Spleen (tissue), 11 donors: ENCODE measurements around the gene ARID5B. TPM values are rescaled to one million over a fixed set of nuclear protein-coding genes. Genes with fewer than 3 reads are reported as not detected.

Experiments used
- DNase-seq: peaks from one replicate; pipeline ENCODE4 v3.0.0-alpha.2; 2020
- H3K27ac ChIP-seq, 8 donors: fragments of 200-600 bp; sonication (generic) in 7 of 8; 1 replicate in 4 of 8; 2 replicates in 4 of 8; pipeline versions ENCODE4 v1.5.0 to v1.8.0; 2016 to 2021; ENCODE audit warnings: inconsistent platforms in 4 of 8, mild to moderate bottlenecking in 4 of 8, moderate library complexity in 1 of 8
- H3K27me3 ChIP-seq, 7 donors: fragments of 200-600 bp; sonication (generic) in 6 of 7; replicated peaks in 1 of 7; 1 replicate in 4 of 7; 2 replicates in 3 of 7; pipeline versions ENCODE4 v1.5.0 to v1.8.0; 2016 to 2021; ENCODE audit warnings: inconsistent platforms in 3 of 7, mild to moderate bottlenecking in 1 of 7
- H3K36me3 ChIP-seq, 6 donors: fragments of 200-600 bp; sonication (generic) in 5 of 6; 1 replicate in 4 of 6; 2 replicates in 2 of 6; pipeline versions ENCODE4 v1.5.0 to v1.8.0; 2016 to 2021; ENCODE audit warnings: inconsistent platforms in 2 of 6
- H3K4me1 ChIP-seq, 6 donors: fragments of 200-600 bp; sonication (generic) in 5 of 6; 1 replicate in 3 of 6; 2 replicates in 3 of 6; pipeline versions ENCODE4 v1.5.0 to v1.8.0; 2016 to 2021; ENCODE audit warnings: inconsistent platforms in 3 of 6
- H3K4me3 ChIP-seq, 8 donors: fragments of 200-600 bp; sonication (generic) in 7 of 8; 1 replicate in 4 of 8; 2 replicates in 4 of 8; pipeline versions ENCODE4 v1.5.0 to v1.8.0; 2016 to 2021; ENCODE audit warnings: inconsistent platforms in 4 of 8, mild to moderate bottlenecking in 4 of 8, moderate library complexity in 2 of 8
- H3K9me3 ChIP-seq, 8 donors: fragments of 200-600 bp; sonication (generic) in 7 of 8; 1 replicate in 4 of 8; 2 replicates in 4 of 8; pipeline versions ENCODE4 v1.5.0 to v1.8.0; 2016 to 2021; ENCODE audit warnings: inconsistent platforms in 4 of 8
- POLR2A ChIP-seq, 3 donors: fragments of 450-650 bp; IDR thresholded peaks; one replicate each; pipeline ENCODE4 v1.5.1; 2017; ENCODE audit warnings: antibody characterized with exemption in 3 of 3, mild to moderate bottlenecking in 1 of 3
- POLR2AphosphoS5 ChIP-seq, 3 donors: sonication (generic); formaldehyde crosslinking; IDR thresholded peaks; one replicate each; pipeline ENCODE4 v1.5.1; 2017; ENCODE audit warnings: antibody characterized with exemption in 3 of 3
- WGBS, 5 donors: extraction: QIAGEN DNeasy Blood & Tissue Kit in 3 of 5; methylation state at CpG; one replicate each; pipeline versions ENCODE4 v1.1.5 to v1.1.7; 2013 to 2018; 5-methylcytosine and 5-hydroxymethylcytosine counted together
- intact Hi-C: fragments of 100-400 bp; cut with DNase I; formaldehyde crosslinking; loops from one replicate; pipeline ENCODE4 v1.15.0; 2023; ENCODE audit warnings: low total_unique reads
- polyA plus RNA-seq, 3 donors: library from polyadenylated mRNA; stranded (reverse); fragments of 200-250 nt; gene quantifications; one replicate each; pipeline ENCODE4 v1.2.1, GENCODE V29; 2013
- total RNA-seq, 7 donors: library from RNA; depleted of rRNA in 3 of 7; stranded (reverse); fragments of >200 nt in 3 of 7; fragmentation: NEBNext Ultra II Directional in 4 of 7; extraction: Animal tissue kit (Norgen Biotek cat#: 25700) in 4 of 7; gene quantifications; one replicate each; pipeline versions ENCODE4 v1.1.0 to v1.2.1, GENCODE V29; 2016 to 2021
- TF ChIP-seq, protein P1 (sequence below), 11 experiments: fragments of 200-600 bp in 7 of 11; fragments of 450-650 bp in 4 of 11; sonication (generic) in 4 of 11; IDR thresholded peaks in 8 of 11; conservative IDR thresholded peaks in 3 of 11; 1 replicate in 7 of 11; 2 replicates in 4 of 11; pipeline versions ENCODE4 v1.4.0 to v1.8.0; 2016 to 2021; ENCODE audit warnings: antibody characterized with exemption in 11 of 11, inconsistent platforms in 4 of 11, mild to moderate bottlenecking in 1 of 11
- donor health status: healthy with polysubstance abuse.
- donor health status: DM: no; HTN: no; CAD: no; lungs with moderate emphysema.
- donor health status: DM: no; HTN: no; CAD: no.
- donor health status: Bipolar disorder and iron deficiency.
- donor health status: healthy.
- donor health status: DM: no; HTN: no; CAD: no.
- donor health status: DM: yes; HTN: yes; CAD: no.

ARID5B gene
- total and polyA plus RNA-seq, 10 donors, result 5.6 to 70.7 (median 46.2) TPM

DNA sequence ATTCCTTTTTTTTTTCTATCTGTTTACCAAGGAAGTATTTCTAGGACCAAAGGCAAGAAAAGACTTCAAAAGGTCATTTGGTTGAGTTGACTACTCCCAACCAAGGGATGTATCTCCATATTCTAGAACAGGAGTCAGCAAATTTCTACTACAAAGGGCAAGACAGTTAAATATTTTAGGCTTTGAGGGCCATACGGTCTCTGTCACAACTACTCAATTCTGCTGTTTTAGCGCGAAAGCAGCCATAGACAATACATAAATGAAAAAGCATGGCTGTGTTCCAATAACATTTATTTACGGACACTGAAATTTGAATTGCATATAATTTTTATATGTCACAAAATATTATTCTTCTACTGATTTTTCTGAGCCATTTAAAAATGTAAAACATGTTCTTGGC, 8.5 kb upstream of the ARID5B start:
- Histone ChIP-seq H3K27me3 (no peaks in the 10 kb centered on the region), H3K9me3 (no peaks in the 10 kb centered on the region), H3K27ac (no peak overlapping the region), H3K36me3 (no peaks in the 10 kb centered on the region), H3K4me1 (peaks cover 8 to 16% (median 13%) of the 10 kb centered on the region in 6 donors), H3K4me3 (no peak overlapping the region)
- 92 to 97% (median 96%) methylated on average over 4 of the region's 4 CpGs for WGBS, 5 donors
- no peak for DNase-seq
- TF ChIP-seq POLR2AphosphoS5 (IDR thresholded peaks at IDR 0.05), result no peak
- TF ChIP-seq, protein P1, sequence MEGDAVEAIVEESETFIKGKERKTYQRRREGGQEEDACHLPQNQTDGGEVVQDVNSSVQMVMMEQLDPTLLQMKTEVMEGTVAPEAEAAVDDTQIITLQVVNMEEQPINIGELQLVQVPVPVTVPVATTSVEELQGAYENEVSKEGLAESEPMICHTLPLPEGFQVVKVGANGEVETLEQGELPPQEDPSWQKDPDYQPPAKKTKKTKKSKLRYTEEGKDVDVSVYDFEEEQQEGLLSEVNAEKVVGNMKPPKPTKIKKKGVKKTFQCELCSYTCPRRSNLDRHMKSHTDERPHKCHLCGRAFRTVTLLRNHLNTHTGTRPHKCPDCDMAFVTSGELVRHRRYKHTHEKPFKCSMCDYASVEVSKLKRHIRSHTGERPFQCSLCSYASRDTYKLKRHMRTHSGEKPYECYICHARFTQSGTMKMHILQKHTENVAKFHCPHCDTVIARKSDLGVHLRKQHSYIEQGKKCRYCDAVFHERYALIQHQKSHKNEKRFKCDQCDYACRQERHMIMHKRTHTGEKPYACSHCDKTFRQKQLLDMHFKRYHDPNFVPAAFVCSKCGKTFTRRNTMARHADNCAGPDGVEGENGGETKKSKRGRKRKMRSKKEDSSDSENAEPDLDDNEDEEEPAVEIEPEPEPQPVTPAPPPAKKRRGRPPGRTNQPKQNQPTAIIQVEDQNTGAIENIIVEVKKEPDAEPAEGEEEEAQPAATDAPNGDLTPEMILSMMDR (IDR thresholded peaks at IDR 0.05 in 8 of 11, conservative IDR thresholded peaks at IDR 0.05 in 3 of 11), result no peak
- no peak for TF ChIP-seq POLR2A (IDR thresholded peaks at IDR 0.05)
- intact Hi-C loops, result loop anchor here (10.0 kb wide), 1 partner anchor 352 kb away; no protein-coding TSS in a partner anchor

GRCh38 chr10:61894133-61894532, 7.4 kb upstream of the ARID5B start:
- intact Hi-C loops, result loop anchor here (10.0 kb wide), 1 partner anchor 351 kb away; no protein-coding TSS in a partner anchor
- Histone ChIP-seq H3K36me3 (no peaks in the 10 kb centered on the region), H3K27ac (no peak overlapping the region), H3K9me3 (no peaks in the 10 kb centered on the region), H3K4me1 (peaks cover 18 to 28% (median 23%) of the 10 kb centered on the region in 6 donors), H3K4me3 (no peak overlapping the region), H3K27me3 (no peaks in the 10 kb centered on the region)
- 60 to 80% (median 64%) methylated on average over 4 of the region's 4 CpGs for WGBS, 5 donors
- TF ChIP-seq POLR2AphosphoS5 (IDR thresholded peaks at IDR 0.05) (no peak), POLR2A (IDR thresholded peaks at IDR 0.05) (no peak)
- TF ChIP-seq, protein P1 (IDR thresholded peaks at IDR 0.05 in 8 of 11, conservative IDR thresholded peaks at IDR 0.05 in 3 of 11), result no peak
- no peak for DNase-seq

DNA sequence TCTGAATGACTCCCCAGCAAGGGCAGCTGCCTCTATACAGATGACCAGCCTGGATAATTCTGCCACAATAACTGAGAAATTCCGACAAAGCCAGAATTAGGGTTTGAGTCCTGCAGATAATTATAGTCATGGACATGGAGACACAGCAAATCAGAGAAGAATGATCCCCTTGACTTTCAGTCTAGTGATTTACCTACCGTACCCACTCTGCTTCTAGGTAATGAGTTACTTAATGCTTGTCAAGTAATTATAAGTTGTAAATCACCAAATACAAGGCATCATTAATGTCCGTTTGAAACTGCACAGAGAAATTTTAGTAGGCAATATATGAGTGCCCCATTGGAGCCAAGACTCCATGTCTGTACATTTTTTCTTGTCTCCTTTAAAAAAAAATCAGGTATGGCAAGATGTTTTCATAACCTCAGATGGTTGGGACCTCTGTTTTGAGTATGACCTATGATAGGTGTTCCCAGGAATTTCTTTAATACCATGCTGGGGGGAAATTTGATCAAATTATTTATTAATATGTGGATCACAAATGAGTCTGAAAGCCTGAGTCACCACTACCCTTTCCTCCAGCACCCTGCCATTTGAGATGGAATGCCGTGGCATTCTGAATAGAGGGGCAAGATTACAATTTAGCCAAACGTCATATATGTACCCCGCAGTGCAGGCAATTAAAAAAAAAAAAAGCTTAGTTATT, 5.5 kb upstream of the ARID5B start:
- no peaks in the 10 kb centered on the region for H3K36me3 ChIP-seq
- intact Hi-C loops, result loop anchor here (10.0 kb wide), 1 partner anchor 349 kb away; no protein-coding TSS in a partner anchor
- no peaks in the 10 kb centered on the region for H3K9me3 ChIP-seq
- WGBS, 5 donors, result 93 to 98% (median 95%) methylated on average over 6 of the region's 6 CpGs
- peaks cover 18 to 46% (median 31%) of the 10 kb centered on the region in 6 donors for H3K4me1 ChIP-seq
- no peak overlapping the region for H3K4me3 ChIP-seq
- no peaks in the 10 kb centered on the region for H3K27me3 ChIP-seq
- DNase-seq, result no peak
- TF ChIP-seq, protein P1 (IDR thresholded peaks at IDR 0.05 in 8 of 11, conservative IDR thresholded peaks at IDR 0.05 in 3 of 11), result no peak
- TF ChIP-seq POLR2A (IDR thresholded peaks at IDR 0.05), result no peak
- no peak for TF ChIP-seq POLR2AphosphoS5 (IDR thresholded peaks at IDR 0.05)
- no peak overlapping the region for H3K27ac ChIP-seq
